Smooth muscle cell (in vitro differentiated cells): ENCODE results near the gene SUN3. TPM values are rescaled to one million over a fixed set of nuclear protein-coding genes. Genes with fewer than 3 reads are reported as not detected.

Source experiments
- DNase-seq: peaks from one replicate; lab custom pipeline; 2025; ENCODE audit not compliant: unreplicated experiment; lab: John Stamatoyannopoulos, UW
- H2AFZ ChIP-seq: fragments of 200-600 bp; sonication (generic); 2 replicates; pipeline ENCODE4 v1.6.0; 2016; ENCODE audit warnings: antibody characterized with exemption, low read depth, mild to moderate bottlenecking
- H3F3A ChIP-seq: fragments of 200-600 bp; sonication (generic); 2 replicates; pipeline ENCODE4 v1.6.0; 2017; ENCODE audit warnings: antibody characterized with exemption, low read depth
- H3K27ac ChIP-seq: fragments of 200-600 bp; sonication (generic); 2 replicates; pipeline ENCODE4 v1.5.1; 2016; ENCODE audit warnings: low read depth, mild to moderate bottlenecking
- H3K27me3 ChIP-seq: fragments of 200-600 bp; sonication (generic); 2 replicates; pipeline ENCODE4 v1.6.1; 2016; ENCODE audit warnings: low read depth, mild to moderate bottlenecking
- H3K36me3 ChIP-seq: fragments of 200-600 bp; sonication (generic); 2 replicates; pipeline ENCODE4 v1.5.1; 2016; ENCODE audit warnings: low read depth
- H3K4me1 ChIP-seq: fragments of 200-600 bp; sonication (generic); 2 replicates; pipeline ENCODE4 v1.5.1; 2016; ENCODE audit warnings: low read depth
- H3K4me2 ChIP-seq: fragments of 200-600 bp; sonication (generic); 2 replicates; pipeline ENCODE4 v1.6.0; 2016; ENCODE audit warnings: mild to moderate bottlenecking
- H3K4me3 ChIP-seq: fragments of 200-600 bp; sonication (generic); 2 replicates; pipeline ENCODE4 v1.5.1; 2016; ENCODE audit warnings: mild to moderate bottlenecking
- H3K79me2 ChIP-seq: fragments of 200-600 bp; sonication (generic); 2 replicates; pipeline ENCODE4 v1.6.0; 2016; ENCODE audit warnings: low read depth, mild to moderate bottlenecking
- H3K9ac ChIP-seq: fragments of 200-600 bp; sonication (generic); 2 replicates; pipeline ENCODE4 v1.6.0; 2016; ENCODE audit warnings: low read depth
- H3K9me3 ChIP-seq: fragments of 200-600 bp; sonication (generic); replicated peaks from 2 replicates; pipeline ENCODE4 v1.5.1; 2016; ENCODE audit warnings: low read depth
- H4K20me1 ChIP-seq: fragments of 200-600 bp; sonication (generic); 2 replicates; pipeline ENCODE4 v1.6.0; 2016; ENCODE audit warnings: low read depth
- WGBS: methylation state at CpG from one replicate; pipeline ENCODE4 v1.1.7; 2016; ENCODE audit warnings: low lambda C conversion rate; 5-methylcytosine and 5-hydroxymethylcytosine counted together
- polyA plus RNA-seq: library from polyadenylated mRNA; unstranded; fragments of >200 nt; fragmentation: Nextera tagmentation; extraction: Ambion mirVana; gene quantifications from 2 replicates; pipeline ENCODE4 v1.2.1, GENCODE V29; 2016
- total RNA-seq: library from RNA; depleted of rRNA; stranded (reverse); fragments of >200 nt; gene quantifications from 2 replicates; pipeline ENCODE4 v1.2.3, GENCODE V29; 2014
- TF ChIP-seq, protein P1 (sequence below): fragments of 200-600 bp; sonication (generic); IDR thresholded peaks from 2 replicates; pipeline ENCODE4 v1.5.1; 2017; ENCODE audit warnings: borderline replicate concordance, mild to moderate bottlenecking, antibody characterized with exemption; ENCODE audit not compliant: insufficient read depth, poor library complexity, severe bottlenecking

The SUN3 gene
- total and polyA plus RNA-seq, 2 experiments from 2014 or later: not detected

DNA sequence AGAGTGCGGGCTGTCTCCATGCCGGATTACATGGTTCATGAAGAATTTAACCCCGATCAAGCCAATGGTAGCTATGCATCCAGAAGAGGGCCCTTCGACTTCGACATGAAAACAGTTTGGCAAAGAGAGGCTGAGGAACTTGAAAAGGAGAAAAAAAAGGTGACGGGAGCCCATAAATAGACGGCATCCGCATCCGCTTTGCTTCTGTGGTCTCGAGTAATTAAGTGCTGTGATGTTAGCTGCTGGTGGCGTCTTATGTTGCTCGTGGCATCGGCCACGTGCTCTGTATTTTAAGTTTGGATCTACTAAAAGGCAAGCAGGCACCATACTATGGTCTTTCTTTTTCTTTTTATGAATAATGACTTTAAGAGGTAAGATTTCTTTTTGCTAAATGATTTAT, 17.6 kb upstream of the SUN3 start:
- 80% methylated on average over 14 of the region's 14 CpGs for WGBS
- no peaks in the 10 kb centered on the region for H3K9me3 ChIP-seq
- no peaks in the 10 kb centered on the region for H3K4me1 ChIP-seq
- H3K36me3 ChIP-seq: no peaks in the 10 kb centered on the region
- H3K4me2 ChIP-seq: no peak overlapping the region
- no peak for DNase-seq
- H4K20me1 ChIP-seq: no peaks in the 10 kb centered on the region
- H3K9ac ChIP-seq: no peak overlapping the region
- no peaks in the 10 kb centered on the region for H3F3A ChIP-seq
- H2AFZ ChIP-seq: peak overlapping the region; percentile 58
- H3K27me3 ChIP-seq: no peaks in the 10 kb centered on the region
- no peak overlapping the region for H3K4me3 ChIP-seq
- H3K79me2 ChIP-seq: no peaks in the 10 kb centered on the region
- TF ChIP-seq, protein P1, sequence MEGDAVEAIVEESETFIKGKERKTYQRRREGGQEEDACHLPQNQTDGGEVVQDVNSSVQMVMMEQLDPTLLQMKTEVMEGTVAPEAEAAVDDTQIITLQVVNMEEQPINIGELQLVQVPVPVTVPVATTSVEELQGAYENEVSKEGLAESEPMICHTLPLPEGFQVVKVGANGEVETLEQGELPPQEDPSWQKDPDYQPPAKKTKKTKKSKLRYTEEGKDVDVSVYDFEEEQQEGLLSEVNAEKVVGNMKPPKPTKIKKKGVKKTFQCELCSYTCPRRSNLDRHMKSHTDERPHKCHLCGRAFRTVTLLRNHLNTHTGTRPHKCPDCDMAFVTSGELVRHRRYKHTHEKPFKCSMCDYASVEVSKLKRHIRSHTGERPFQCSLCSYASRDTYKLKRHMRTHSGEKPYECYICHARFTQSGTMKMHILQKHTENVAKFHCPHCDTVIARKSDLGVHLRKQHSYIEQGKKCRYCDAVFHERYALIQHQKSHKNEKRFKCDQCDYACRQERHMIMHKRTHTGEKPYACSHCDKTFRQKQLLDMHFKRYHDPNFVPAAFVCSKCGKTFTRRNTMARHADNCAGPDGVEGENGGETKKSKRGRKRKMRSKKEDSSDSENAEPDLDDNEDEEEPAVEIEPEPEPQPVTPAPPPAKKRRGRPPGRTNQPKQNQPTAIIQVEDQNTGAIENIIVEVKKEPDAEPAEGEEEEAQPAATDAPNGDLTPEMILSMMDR: no peak
- H3K27ac ChIP-seq: no peak overlapping the region

DNA sequence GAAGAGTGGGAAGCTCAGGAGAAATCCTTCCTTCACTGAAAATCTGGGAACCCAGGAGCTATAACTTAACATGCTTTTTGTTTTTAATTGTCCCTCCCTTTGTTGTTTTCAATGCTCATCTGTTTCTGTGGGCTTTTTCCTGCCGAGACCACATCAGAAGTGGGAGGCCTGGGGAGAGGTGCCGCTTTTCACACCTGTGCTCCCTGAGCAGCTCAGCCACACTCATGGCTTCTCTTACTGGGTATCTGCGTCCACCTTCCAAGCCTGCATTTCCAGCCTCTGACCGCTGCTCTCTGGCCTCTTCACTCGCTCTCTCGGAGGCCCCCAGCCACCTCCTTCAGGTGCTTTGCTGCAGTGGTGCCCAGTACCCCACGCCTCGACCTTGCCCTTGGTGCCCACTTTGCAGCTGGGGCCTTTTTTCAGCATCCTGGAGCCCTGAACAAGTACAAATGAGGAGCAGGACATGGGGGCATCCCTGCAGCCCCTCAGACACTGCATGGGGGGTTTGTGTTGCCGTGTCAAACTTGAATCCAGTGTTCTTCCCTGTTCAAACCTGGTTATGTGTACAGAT, 16.4 kb upstream of the SUN3 start:
- Histone ChIP-seq H3K4me3 (no peak overlapping the region), H4K20me1 (no peaks in the 10 kb centered on the region), H3K4me1 (no peaks in the 10 kb centered on the region), H3K79me2 (no peaks in the 10 kb centered on the region), H3K4me2 (no peak overlapping the region), H3K27me3 (no peaks in the 10 kb centered on the region), H3F3A (no peaks in the 10 kb centered on the region), H3K9me3 (no peaks in the 10 kb centered on the region), H3K9ac (no peak overlapping the region), H2AFZ (no peak overlapping the region), H3K36me3 (no peaks in the 10 kb centered on the region), H3K27ac (no peak overlapping the region)
- WGBS: 83% methylated on average over 9 of the region's 9 CpGs
- TF ChIP-seq, protein P1: no peak
- no peak for DNase-seq

DNA sequence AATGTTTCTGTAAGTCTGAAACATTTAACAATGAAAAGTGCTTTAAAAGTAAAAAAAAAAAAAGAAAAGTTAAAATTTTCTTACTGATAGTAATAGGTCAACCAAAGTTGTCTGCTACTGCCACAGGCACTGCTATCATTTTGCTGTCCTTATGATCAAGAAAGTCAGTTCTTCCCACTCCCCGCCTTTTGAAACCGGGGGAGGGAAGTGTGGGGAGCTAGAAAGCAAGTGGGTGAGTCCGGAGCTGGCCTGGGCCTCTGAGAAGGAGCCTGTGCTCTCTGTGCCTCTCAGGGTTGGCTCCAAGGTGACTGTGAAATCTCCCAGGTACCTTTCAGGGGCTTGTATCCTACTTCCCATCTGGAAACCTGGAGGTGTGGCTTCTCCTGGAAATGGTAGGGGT, 13.7 kb upstream of the SUN3 start:
- no peak for DNase-seq
- Histone ChIP-seq H3K79me2 (no peaks in the 10 kb centered on the region), H3K27ac (no peak overlapping the region), H2AFZ (no peak overlapping the region), H3K4me3 (no peak overlapping the region), H3K9ac (no peak overlapping the region), H3K36me3 (no peaks in the 10 kb centered on the region), H4K20me1 (no peaks in the 10 kb centered on the region), H3K4me1 (no peaks in the 10 kb centered on the region), H3K27me3 (peaks cover under 1% of the 10 kb centered on the region), H3K9me3 (no peaks in the 10 kb centered on the region), H3K4me2 (no peak overlapping the region), H3F3A (no peaks in the 10 kb centered on the region)
- 59% methylated on average over 3 of the region's 3 CpGs for WGBS
- TF ChIP-seq, protein P1: no peak

DNA sequence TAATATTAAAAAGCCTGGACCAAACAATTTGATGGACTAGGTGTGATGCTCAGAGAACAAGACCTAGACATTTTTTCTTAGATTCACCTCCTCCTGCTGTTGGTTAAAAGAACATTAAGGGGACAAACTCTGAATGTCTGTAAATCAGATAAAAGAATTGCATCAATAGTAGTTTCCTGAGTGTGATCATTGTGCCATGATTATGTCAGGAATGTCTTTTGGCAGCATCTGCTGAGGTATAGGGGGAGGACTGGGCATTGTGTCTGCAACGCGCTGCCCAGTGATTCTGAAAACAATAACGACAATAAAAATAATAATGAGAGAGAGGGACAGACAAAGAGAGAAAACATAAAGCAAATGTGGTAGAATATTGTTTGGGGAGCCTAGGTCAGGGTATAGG, 13.3 kb upstream of the SUN3 start:
- Histone ChIP-seq H3K79me2 (no peaks in the 10 kb centered on the region), H3K27me3 (peaks cover 4% of the 10 kb centered on the region), H2AFZ (peak overlapping the region; percentile 32), H3K9me3 (no peaks in the 10 kb centered on the region), H3F3A (no peaks in the 10 kb centered on the region), H3K27ac (peak overlapping the region; percentile 28), H3K4me3 (no peak overlapping the region), H4K20me1 (no peaks in the 10 kb centered on the region), H3K4me2 (no peak overlapping the region), H3K36me3 (no peaks in the 10 kb centered on the region), H3K4me1 (no peaks in the 10 kb centered on the region), H3K9ac (no peak overlapping the region)
- WGBS: 86% methylated on average over 3 of the region's 3 CpGs
- TF ChIP-seq, protein P1: no peak
- no peak for DNase-seq
